GM19025 (cell line): ENCODE measurements around the gene CUL2.

Source experiments
- ATAC-seq: cut with Tn5 transposase; IDR thresholded peaks from one replicate; pipeline ENCODE4 v1.9.1; 2021; ENCODE audit warnings: mild to moderate bottlenecking, low read depth, moderate library complexity; ENCODE audit not compliant: unreplicated experiment

Gene CUL2

GRCh38 chr10:35090162-35090954, at the start of gene CUL2:
Gene CUL2, minus strand, starts transcription at chr10:35090341. Its CDS starts 19,024 bp downstream, at chr10:35071317.
- peak; percentile 90 for ATAC-seq

GRCh38 chr10:35136263-35136815, 46.2 kb upstream of the CUL2 start:
- ATAC-seq: peak; percentile 39

- no peak for ATAC-seq
Measured at GRCh38 chr10:35135861-35136260, 45.7 kb upstream of the CUL2 start.

- ATAC-seq: no peak
Measured at GRCh38 chr10:35133586-35133985, 43.4 kb upstream of the CUL2 start.

- no peak for ATAC-seq
Measured at GRCh38 chr10:35132727-35133126, 42.6 kb upstream of the CUL2 start.

- no peak for ATAC-seq
Measured at GRCh38 chr10:35130663-35131062, 40.5 kb upstream of the CUL2 start.

- ATAC-seq: no peak
Measured at GRCh38 chr10:35129185-35129674, 39.1 kb upstream of the CUL2 start.

- ATAC-seq: peak; percentile 4
Measured at GRCh38 chr10:35127289-35127891, 37.2 kb upstream of the CUL2 start.

GRCh38 chr10:35126530-35127288, 36.6 kb upstream of the CUL2 start, which contains the start of gene CREM:
Gene CREM, plus strand, starts transcription at chr10:35126846. Its CDS starts 10,990 bp downstream, at chr10:35137836.
- ATAC-seq: peak; percentile 79

- no peak for ATAC-seq
Measured at GRCh38 chr10:35126062-35126529, 36.0 kb upstream of the CUL2 start.

- ATAC-seq: no peak
Measured at GRCh38 chr10:35124540-35124939, 34.4 kb upstream of the CUL2 start.

GRCh38 chr10:35119378-35119777, 29.2 kb upstream of the CUL2 start:
- ATAC-seq: no peak

- ATAC-seq: no peak
Measured at GRCh38 chr10:35112571-35112970, 22.4 kb upstream of the CUL2 start.

GRCh38 chr10:35103882-35104281, 13.7 kb upstream of the CUL2 start:
- no peak for ATAC-seq

- ATAC-seq: no peak
Measured at GRCh38 chr10:35097510-35097909, 7.4 kb upstream of the CUL2 start.

- ATAC-seq: no peak
Measured at GRCh38 chr10:35096312-35096711, 6.2 kb upstream of the CUL2 start.

- no peak for ATAC-seq
Measured at GRCh38 chr10:35092851-35093250, 2.7 kb upstream of the CUL2 start.

- ATAC-seq: no peak
Measured at GRCh38 chr10:35091994-35092790, 2.1 kb upstream of the CUL2 start.

GRCh38 chr10:35089611-35090161, 455 bp downstream of the CUL2 start:
- ATAC-seq: peak; percentile 30

- ATAC-seq: no peak
Measured at GRCh38 chr10:35083242-35083641, 6.9 kb downstream of the CUL2 start.
